ENCODE results near the gene LIMS1.
"Not testable (repeated sequence)": the region's sequence is repeated elsewhere in the genome, so short reads cannot be mapped to it uniquely, and the experiment has no call there.

Gene LIMS1

DNA sequence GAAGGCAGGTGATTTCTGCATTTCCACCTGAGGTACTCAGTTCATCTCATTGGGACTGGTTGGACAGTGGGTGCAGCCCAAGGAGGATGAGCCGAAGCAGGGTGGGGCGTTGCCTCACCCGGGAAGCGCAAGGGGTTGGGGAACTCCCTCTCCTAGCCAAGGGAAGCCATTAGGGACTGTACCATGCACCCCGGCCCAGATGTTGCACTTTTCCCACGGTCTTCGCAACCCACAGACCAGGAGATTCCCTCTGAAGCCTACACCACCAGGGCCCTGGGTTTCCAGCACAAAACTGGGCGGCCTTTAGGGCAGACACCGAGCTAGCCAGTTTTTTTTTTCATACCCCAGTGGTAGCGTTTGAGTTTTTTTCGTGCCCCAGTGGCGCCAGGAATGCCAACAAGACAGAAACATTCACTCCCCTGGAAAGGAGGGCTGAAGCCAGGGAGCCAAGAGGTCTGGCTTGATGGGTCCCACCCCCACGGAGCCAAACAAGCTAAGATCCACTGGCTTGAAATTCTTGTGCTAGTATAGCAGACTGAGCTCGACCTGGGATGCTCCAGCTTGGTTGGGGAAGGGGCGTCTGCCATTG is 109.1 kb downstream of the LIMS1 start:
- ChIA-PET POLR2A (no interaction called here), CTCF (no interaction called here)
- no peak for DNase-seq (ENCODE audit: extremely low spot score)
- no peak for TF ChIP-seq SP1 (IDR thresholded peaks at IDR 0.05)
- no peak for TF ChIP-seq ARNT (IDR thresholded peaks at IDR 0.05)
- TF ChIP-seq ELF4 (IDR thresholded peaks at IDR 0.05) = no peak
- TF ChIP-seq LEF1 (IDR thresholded peaks at IDR 0.05; ENCODE audit: borderline replicate concordance) = no peak
- no peak for TF ChIP-seq BHLHE40 (IDR thresholded peaks at IDR 0.05; ENCODE audit: borderline replicate concordance)
- no peak for TF ChIP-seq FOXK2 (IDR thresholded peaks at IDR 0.05)
- TF ChIP-seq TARDBP (IDR thresholded peaks at IDR 0.05) = no peak
- TF ChIP-seq CTBP1 (IDR thresholded peaks at IDR 0.05; ENCODE audit: borderline replicate concordance) = no peak
- TF ChIP-seq ZNF384 (IDR thresholded peaks at IDR 0.05) = no peak
- no peak for TF ChIP-seq FOXM1 (IDR thresholded peaks at IDR 0.05; ENCODE audit: borderline replicate concordance)
- TF ChIP-seq NFRKB (IDR thresholded peaks at IDR 0.05) = no peak
- no peak for TF ChIP-seq L3MBTL2 (conservative IDR thresholded peaks at IDR 0.05)
- TF ChIP-seq HDGF (IDR thresholded peaks at IDR 0.05; ENCODE audit: borderline replicate concordance) = no peak
- TF ChIP-seq FOXA1 (IDR thresholded peaks at IDR 0.05) = no peak
- no peak for TF ChIP-seq SUZ12 (IDR thresholded peaks at IDR 0.05)
- TF ChIP-seq PKNOX1 (IDR thresholded peaks at IDR 0.05) = no peak

DNA sequence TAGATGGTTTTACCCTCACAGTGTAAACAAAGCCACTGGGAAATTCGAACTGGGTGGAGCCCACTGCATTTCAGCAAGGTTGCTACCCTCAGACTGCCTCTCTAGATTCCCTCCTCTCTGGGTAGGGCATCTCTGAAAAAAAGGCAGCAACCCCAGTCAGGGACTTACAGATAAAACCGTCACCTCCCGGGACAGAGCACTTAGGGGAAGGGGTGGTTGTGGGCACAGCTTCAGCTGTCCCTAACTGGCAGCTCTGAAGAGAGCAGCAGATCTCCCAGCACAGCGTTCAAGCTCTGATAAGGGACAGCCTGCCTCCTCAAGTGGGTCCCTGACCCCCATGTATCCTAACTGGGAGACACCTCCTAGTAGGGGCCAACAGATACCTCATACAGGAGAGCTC is 109.6 kb downstream of the LIMS1 start:
- POLR2A ChIA-PET; CTCF ChIA-PET; DNase-seq (ENCODE audit: extremely low spot score): not testable (repeated sequence)

GRCh38 chr2:108644446-108644845 is 110.2 kb downstream of the LIMS1 start:
- DNase-seq (ENCODE audit: extremely low spot score); POLR2A ChIA-PET; CTCF ChIA-PET: not testable (repeated sequence)

DNA sequence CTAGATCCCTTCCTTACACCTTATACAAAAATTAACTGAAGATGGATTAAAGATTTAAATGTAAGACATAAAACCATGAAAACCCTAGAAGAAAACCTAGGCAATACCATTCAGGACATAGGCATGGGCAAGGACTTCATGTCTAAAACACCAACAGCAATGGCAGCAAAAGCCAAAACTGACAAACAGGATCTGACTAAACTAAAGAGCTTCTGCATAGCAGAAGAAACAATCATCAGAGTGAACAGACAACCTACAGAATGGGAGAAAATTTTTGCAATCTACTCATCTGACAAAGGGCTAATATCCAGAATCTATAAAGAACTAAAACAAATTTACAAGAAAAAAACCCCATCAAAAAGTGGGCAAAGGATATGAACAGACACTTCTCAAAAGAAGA is 114.5 kb downstream of the LIMS1 start:
- POLR2A ChIA-PET; DNase-seq (ENCODE audit: extremely low spot score): not testable (repeated sequence)
- CTCF ChIA-PET = interaction anchor here (2.0 kb wide), 1 partner anchor 12 kb away, joined by 7 read pairs; no protein-coding TSS in a partner anchor

DNA sequence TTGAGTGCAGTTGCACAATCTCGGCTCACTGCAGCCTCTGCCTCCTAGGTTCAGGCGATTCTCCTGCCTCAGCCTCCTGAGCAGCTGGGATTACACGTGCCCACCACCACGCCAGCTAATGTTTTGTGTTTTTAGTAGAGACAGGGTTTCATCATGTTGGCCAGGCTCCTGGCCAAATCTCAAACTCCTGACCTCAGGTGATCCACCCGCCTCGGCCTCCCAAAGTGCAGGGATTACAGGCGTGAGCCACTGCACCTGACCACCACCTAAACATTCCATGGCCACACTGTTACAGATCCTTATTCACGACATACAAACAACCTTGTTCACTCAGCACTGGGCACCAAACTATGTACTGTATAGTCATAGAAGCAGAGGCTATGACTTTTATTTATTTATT is 116.2 kb downstream of the LIMS1 start:
- DNase-seq (ENCODE audit: extremely low spot score); POLR2A ChIA-PET: not testable (repeated sequence)
- CTCF ChIA-PET = interaction anchor here (0.6 kb wide), 1 partner anchor 254 kb away, joined by 4 read pairs; no protein-coding TSS in a partner anchor

- CTCF ChIA-PET; POLR2A ChIA-PET; DNase-seq (ENCODE audit: extremely low spot score): not testable (repeated sequence)
Observed at GRCh38 chr2:108651468-108651867, 117.2 kb downstream of the LIMS1 start.

GRCh38 chr2:108652187-108652931 is 118.1 kb downstream of the LIMS1 start:
- POLR2A ChIA-PET; CTCF ChIA-PET; DNase-seq (ENCODE audit: extremely low spot score): not testable (repeated sequence)

DNA sequence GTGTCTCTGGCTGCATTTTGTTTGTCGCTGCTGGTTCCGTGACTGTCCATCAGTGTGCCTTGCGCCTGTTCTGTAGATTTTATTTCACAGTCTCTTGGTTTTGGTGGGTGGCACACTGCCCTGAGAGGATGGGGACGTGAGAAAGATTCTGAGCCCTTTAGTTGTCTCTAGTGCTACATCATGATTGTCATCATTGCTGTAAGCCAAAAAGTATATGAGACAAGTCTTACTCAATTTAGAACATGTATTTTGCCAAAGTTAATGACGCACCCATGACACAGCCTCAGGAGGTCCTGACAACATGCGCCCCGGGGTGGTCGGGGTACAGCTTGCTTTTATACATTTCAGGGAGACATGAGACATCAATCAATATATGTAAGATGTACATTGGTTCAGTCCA is 119.2 kb downstream of the LIMS1 start:
- POLR2A ChIA-PET; DNase-seq (ENCODE audit: extremely low spot score); CTCF ChIA-PET: not testable (repeated sequence)

DNA sequence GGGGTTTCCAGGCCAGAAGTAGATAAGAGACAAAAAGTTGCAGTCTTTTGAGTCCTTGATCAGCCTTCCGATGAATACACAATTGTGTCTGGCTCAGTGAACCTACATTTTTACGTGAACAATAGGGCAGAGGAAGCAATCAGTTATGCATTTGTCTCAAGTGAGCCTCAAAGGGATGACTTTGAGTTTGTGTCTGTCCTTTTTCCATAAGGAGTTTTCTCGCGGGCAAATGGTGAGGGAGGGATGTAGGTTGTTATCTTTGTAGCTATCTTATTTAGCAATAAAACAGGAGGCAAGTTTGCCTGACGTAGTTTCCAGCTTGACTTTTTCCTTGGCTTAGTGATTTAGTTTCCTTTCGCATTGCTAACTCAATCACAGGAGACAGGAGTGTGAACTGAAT is 119.6 kb downstream of the LIMS1 start:
- DNase-seq (ENCODE audit: extremely low spot score); CTCF ChIA-PET; POLR2A ChIA-PET: not testable (repeated sequence)

DNA sequence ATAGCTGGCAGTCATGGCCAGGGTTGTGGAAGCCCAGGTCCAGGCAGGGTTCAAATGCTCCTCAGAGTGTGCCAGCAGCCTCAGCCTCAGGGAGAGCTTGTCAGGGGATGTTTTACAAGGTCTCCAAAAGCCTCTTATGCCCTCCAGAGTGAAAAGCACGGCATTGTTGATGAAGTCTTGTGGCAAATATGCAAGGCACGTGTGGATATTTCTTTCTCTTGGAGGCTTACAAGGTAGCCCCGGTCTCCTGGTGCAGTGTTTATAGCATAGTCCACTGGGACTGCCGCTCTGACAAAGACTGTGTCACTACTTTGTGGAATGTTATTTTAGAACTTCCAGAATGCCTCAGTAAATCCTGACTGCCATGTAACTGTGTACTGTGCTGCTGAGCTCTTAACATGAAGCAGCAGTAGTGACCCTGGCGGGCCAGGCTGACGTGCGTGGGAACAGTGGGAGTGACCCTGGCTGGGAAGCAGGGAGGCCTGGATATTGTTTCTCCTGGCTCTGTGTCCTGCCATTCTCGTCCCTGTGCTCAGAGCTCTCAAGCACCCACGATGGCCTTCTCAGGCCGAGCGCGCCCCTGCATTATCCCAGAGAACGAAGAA is 120.4 kb downstream of the LIMS1 start:
- POLR2A ChIA-PET; DNase-seq (ENCODE audit: extremely low spot score); CTCF ChIA-PET: not testable (repeated sequence)

GRCh38 chr2:108655270-108655669 is 121.0 kb downstream of the LIMS1 start:
- CTCF ChIA-PET; POLR2A ChIA-PET; DNase-seq (ENCODE audit: extremely low spot score): not testable (repeated sequence)

GRCh38 chr2:108656282-108656681 is 122.0 kb downstream of the LIMS1 start:
- CTCF ChIA-PET = interaction anchor here (0.7 kb wide), 1 partner anchor 312 kb away, joined by 3 read pairs; no protein-coding TSS in a partner anchor
- POLR2A ChIA-PET; DNase-seq (ENCODE audit: extremely low spot score): not testable (repeated sequence)

DNA sequence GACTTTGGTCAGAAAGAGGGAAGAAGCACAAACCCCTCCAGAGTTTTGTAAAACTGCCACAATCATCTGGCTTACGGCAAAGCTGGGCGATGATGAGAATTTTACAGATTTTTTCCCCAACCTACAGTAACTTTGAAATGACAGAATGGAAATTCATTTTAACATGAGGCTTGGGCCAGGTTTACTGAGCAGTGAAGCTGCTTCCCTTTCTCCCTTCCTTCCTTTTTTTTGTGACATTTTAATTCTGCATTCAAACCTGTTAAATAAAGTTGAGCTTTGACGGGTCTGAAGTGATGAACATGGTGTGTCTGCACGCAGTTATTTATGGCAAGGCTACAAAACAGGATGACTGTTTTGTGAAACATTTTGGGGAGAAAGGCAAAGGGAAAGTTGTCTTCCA is 123.2 kb downstream of the LIMS1 start:
- DNase-seq (ENCODE audit: extremely low spot score); CTCF ChIA-PET; POLR2A ChIA-PET: not testable (repeated sequence)

- POLR2A ChIA-PET; DNase-seq (ENCODE audit: extremely low spot score); CTCF ChIA-PET: not testable (repeated sequence)
Observed at GRCh38 chr2:108658553-108658952, 124.3 kb downstream of the LIMS1 start.

GRCh38 chr2:108661493-108661892 is 127.2 kb downstream of the LIMS1 start:
- DNase-seq (ENCODE audit: extremely low spot score); POLR2A ChIA-PET: not testable (repeated sequence)
- CTCF ChIA-PET = interaction anchor here (1.1 kb wide), 1 partner anchor 25 kb away, joined by 4 read pairs; no protein-coding TSS in a partner anchor
